Right renal cortex interstitium (tissue), 3 donors: ENCODE data around the gene MCC. TPM values are rescaled to one million over a fixed set of nuclear protein-coding genes. Genes with fewer than 3 reads are reported as not detected.

Source experiments
- DNase-seq, 3 donors: peaks; one replicate each; pipeline ENCODE4 v3.0.0-alpha.2; 2013; ENCODE audit warnings: low read depth in 3 of 3, low spot score in 2 of 3
- polyA plus RNA-seq, 3 donors: library from polyadenylated mRNA; unstranded; fragments of 120-200 nt; gene quantifications; one replicate each; pipeline ENCODE4 v1.2.1, GENCODE V29; 2013; ENCODE audit not compliant: insufficient read length in 3 of 3

The MCC gene
- polyA plus RNA-seq, 3 donors, result 27.5 to 32.1 (median 31.6) TPM

- no peak for DNase-seq
Observed at GRCh38 chr5:113048931-113049330, 439.3 kb downstream of the MCC start.

GRCh38 chr5:113047733-113048652, 440.3 kb downstream of the MCC start:
- no peak for DNase-seq

- DNase-seq, result no peak
Observed at GRCh38 chr5:113047234-113047633, 441.0 kb downstream of the MCC start.

GRCh38 chr5:113044776-113045465, 443.3 kb downstream of the MCC start:
- no peak for DNase-seq

GRCh38 chr5:113043491-113043931, 444.7 kb downstream of the MCC start:
- no peak for DNase-seq

- DNase-seq, result no peak
Observed at GRCh38 chr5:113042491-113043243, 445.6 kb downstream of the MCC start.

- no peak for DNase-seq
Observed at GRCh38 chr5:113040672-113041260, 447.5 kb downstream of the MCC start.

- no peak for DNase-seq
Observed at GRCh38 chr5:113039934-113040285, 448.3 kb downstream of the MCC start.

- no peak for DNase-seq
Observed at GRCh38 chr5:113039229-113039933, 448.9 kb downstream of the MCC start.

- no peak for DNase-seq
Observed at GRCh38 chr5:113038714-113039113, 449.5 kb downstream of the MCC start.

- DNase-seq, result no peak
Observed at GRCh38 chr5:113038136-113038535, 450.1 kb downstream of the MCC start.

GRCh38 chr5:113036826-113037225, 451.4 kb downstream of the MCC start:
- DNase-seq, result no peak

- DNase-seq, result no peak
Observed at GRCh38 chr5:113036321-113036720, 451.9 kb downstream of the MCC start.

GRCh38 chr5:113035096-113035495, 453.2 kb downstream of the MCC start:
- no peak for DNase-seq

GRCh38 chr5:113034182-113034773, 454.0 kb downstream of the MCC start:
- DNase-seq, result no peak

- DNase-seq, result no peak
Observed at GRCh38 chr5:113031557-113031956, 456.7 kb downstream of the MCC start.

GRCh38 chr5:113031104-113031503, 457.1 kb downstream of the MCC start:
- no peak for DNase-seq

- no peak for DNase-seq
Observed at GRCh38 chr5:113029614-113030013, 458.6 kb downstream of the MCC start.

GRCh38 chr5:113027431-113027830, 460.8 kb downstream of the MCC start:
- DNase-seq, result no peak

GRCh38 chr5:113027015-113027414, 461.2 kb downstream of the MCC start:
- no peak for DNase-seq
